Measurements from ENCODE around the gene DMKN.

Gene DMKN

DNA sequence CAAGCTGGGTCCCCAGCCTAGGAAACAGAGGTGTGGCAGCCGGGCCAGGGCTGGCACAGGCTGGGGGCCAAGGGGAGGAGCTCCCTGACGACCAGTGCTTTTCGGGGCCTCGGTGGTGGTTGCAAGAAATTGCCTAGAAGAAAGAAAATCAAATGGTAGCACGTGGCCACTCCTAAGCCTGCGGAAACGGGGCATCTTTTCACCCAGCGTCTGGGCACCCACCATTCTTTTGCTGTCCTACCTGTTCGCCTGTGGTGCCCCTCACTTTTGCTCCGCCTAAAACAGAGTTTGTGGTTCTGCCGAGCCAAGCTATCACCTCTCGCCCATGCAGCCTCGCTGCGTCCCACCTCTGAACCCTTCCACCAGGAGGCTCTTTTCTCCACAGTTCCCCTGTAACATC lies 16.0 kb downstream of the DMKN start:
- H3K4me3 ChIP-seq (ENCODE audit: low read depth, low read length) = no peak overlapping the region
- TF ChIP-seq, protein P1, sequence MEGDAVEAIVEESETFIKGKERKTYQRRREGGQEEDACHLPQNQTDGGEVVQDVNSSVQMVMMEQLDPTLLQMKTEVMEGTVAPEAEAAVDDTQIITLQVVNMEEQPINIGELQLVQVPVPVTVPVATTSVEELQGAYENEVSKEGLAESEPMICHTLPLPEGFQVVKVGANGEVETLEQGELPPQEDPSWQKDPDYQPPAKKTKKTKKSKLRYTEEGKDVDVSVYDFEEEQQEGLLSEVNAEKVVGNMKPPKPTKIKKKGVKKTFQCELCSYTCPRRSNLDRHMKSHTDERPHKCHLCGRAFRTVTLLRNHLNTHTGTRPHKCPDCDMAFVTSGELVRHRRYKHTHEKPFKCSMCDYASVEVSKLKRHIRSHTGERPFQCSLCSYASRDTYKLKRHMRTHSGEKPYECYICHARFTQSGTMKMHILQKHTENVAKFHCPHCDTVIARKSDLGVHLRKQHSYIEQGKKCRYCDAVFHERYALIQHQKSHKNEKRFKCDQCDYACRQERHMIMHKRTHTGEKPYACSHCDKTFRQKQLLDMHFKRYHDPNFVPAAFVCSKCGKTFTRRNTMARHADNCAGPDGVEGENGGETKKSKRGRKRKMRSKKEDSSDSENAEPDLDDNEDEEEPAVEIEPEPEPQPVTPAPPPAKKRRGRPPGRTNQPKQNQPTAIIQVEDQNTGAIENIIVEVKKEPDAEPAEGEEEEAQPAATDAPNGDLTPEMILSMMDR (IDR thresholded peaks at IDR 0.05; ENCODE audit: borderline replicate concordance, insufficient read depth, low read depth, low read length) = no peak

- TF ChIP-seq, protein P1 (IDR thresholded peaks at IDR 0.05; ENCODE audit: borderline replicate concordance, insufficient read depth, low read depth, low read length) = peak; percentile 99
- no peak overlapping the region for H3K4me3 ChIP-seq (ENCODE audit: low read depth, low read length)
Measured at GRCh38 chr19:35495107-35496064, 18.1 kb downstream of the DMKN start.

- TF ChIP-seq, protein P1 (IDR thresholded peaks at IDR 0.05; ENCODE audit: borderline replicate concordance, insufficient read depth, low read depth, low read length) = no peak
- H3K4me3 ChIP-seq (ENCODE audit: low read depth, low read length) = no peak overlapping the region
Measured at GRCh38 chr19:35493971-35494370, 19.5 kb downstream of the DMKN start.

DNA sequence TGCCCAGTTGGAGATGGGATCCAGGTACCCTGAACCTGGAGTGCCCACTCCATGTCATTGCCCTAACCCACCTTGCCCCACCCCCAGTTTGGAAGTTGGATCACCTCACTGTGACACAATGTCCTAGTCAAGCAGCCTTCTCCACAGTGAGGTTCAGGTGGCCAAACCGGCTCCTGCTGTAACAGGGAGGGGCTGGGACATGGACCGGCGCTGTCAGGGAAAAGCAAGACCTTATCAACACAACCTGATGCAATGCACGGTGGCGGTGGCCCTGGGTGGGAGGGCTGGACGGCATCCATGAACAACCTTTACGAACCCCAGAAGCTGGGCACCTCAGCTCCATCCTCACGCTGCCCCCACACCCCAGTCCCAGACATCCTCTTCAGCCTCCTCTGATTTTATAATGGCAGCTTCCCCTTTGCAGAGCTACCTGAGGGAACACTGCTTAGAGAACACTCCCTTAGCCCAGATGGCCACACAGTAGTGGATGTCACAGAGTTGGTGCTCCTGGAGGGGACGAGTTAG lies 21.6 kb downstream of the DMKN start:
- H3K4me3 ChIP-seq (ENCODE audit: low read depth, low read length) = no peak overlapping the region
- TF ChIP-seq, protein P1 (IDR thresholded peaks at IDR 0.05; ENCODE audit: borderline replicate concordance, insufficient read depth, low read depth, low read length) = no peak

GRCh38 chr19:35490364-35490763 lies 23.1 kb downstream of the DMKN start, which contains the start of gene KRTDAP:
TSS of gene KRTDAP (minus strand) at chr19:35490464. CDS start at chr19:35490442, 22 bp downstream.
- H3K4me3 ChIP-seq (ENCODE audit: low read depth, low read length) = no peak within 1 kb of the TSS
- TF ChIP-seq, protein P1 (IDR thresholded peaks at IDR 0.05; ENCODE audit: borderline replicate concordance, insufficient read depth, low read depth, low read length) = no peak

DNA sequence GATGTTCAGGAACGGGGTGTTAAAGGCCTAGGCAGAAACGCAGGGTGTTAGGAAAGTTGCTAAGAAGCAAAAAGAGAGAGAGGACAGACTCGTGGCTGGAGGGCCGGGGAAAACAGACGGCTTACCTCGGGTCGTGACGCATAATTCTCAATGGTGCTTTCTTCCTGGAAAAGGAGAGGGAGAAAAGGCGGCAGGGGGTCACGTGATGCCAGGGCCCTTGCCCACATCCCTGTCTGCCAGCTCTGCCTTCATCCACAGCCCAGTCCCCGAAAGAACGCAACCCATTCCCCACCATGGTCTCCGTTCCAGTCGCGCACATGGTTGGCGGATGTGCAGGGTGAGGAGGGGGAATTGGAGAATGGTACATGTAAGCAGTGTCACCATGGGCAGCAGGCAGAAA lies 24.8 kb downstream of the DMKN start:
- H3K4me3 ChIP-seq (ENCODE audit: low read depth, low read length) = no peak overlapping the region
- TF ChIP-seq, protein P1 (IDR thresholded peaks at IDR 0.05; ENCODE audit: borderline replicate concordance, insufficient read depth, low read depth, low read length) = no peak
